AG09319 (cell line): ENCODE data around the gene PPT2.

ENCODE experiments used
- DNase-seq: peaks from one replicate; pipeline ENCODE4 v3.0.0-alpha.2; 2010; ENCODE audit warnings: low read depth; ENCODE audit errors: extremely low read depth
- CTCF ChIP-seq: IDR thresholded peaks from 2 replicates; pipeline ENCODE4 v1.5.1; 2011; ENCODE audit warnings: low read depth, mild to moderate bottlenecking, inconsistent platforms, low read length, moderate library complexity

The PPT2 gene

GRCh38 chr6:32198345-32198696, 44.4 kb downstream of the PPT2 start:
- no peak for DNase-seq
- no peak for TF ChIP-seq CTCF

GRCh38 chr6:32198866-32199265, 44.9 kb downstream of the PPT2 start:
- no peak for TF ChIP-seq CTCF

GRCh38 chr6:32200711-32201475, 47.0 kb downstream of the PPT2 start:
- DNase-seq: no peak
- no peak for TF ChIP-seq CTCF

More at GRCh38 chr6:32198866-32199265, 44.9 kb downstream of the PPT2 start:
- no peak for DNase-seq

GRCh38 chr6:32202186-32202585, 48.2 kb downstream of the PPT2 start:
- no peak for TF ChIP-seq CTCF
- no peak for DNase-seq

GRCh38 chr6:32203426-32204267, 49.7 kb downstream of the PPT2 start:
- no peak for DNase-seq

GRCh38 chr6:32204268-32204715, 50.4 kb downstream of the PPT2 start:
- DNase-seq: no peak
- no peak for TF ChIP-seq CTCF

More at GRCh38 chr6:32203426-32204267, 49.7 kb downstream of the PPT2 start:
- TF ChIP-seq CTCF: no peak

GRCh38 chr6:32208996-32209395, 55.1 kb downstream of the PPT2 start:
- DNase-seq: no peak
- TF ChIP-seq CTCF: no peak
